ENCODE measurements around the gene RORC. TPM values are rescaled to one million over a fixed set of nuclear protein-coding genes. Genes with fewer than 3 reads are reported as not detected.

The RORC gene
- total and polyA plus RNA-seq, 2 of the 8 experiments (the other 6 are each of a cell fraction or from before 2014, with no cell fraction given), result 0.44 to 0.54 TPM

- H3K79me1 ChIP-seq (ENCODE audit: low read depth, low read length), result no peaks in the 10 kb centered on the region
- H3K4me3 ChIP-seq (ENCODE audit: extremely low read depth in 1 of 4, insufficient read depth in 2 of 4, low read depth in 3 of 4, low read length in 4 of 4), result no peak overlapping the region
- no peak overlapping the region for H4K8ac ChIP-seq (ENCODE audit: extremely low read depth, insufficient read depth, low read length)
- no peak overlapping the region for H4K91ac ChIP-seq (replicated peaks; ENCODE audit: insufficient read length, low read length)
- H3K23me2 ChIP-seq (ENCODE audit: low read depth, low read length), result no peaks in the 10 kb centered on the region
- H3K4ac ChIP-seq (replicated peaks; ENCODE audit: insufficient read length, low read depth, low read length), result no peak overlapping the region
- H3K36me3 ChIP-seq (ENCODE audit: control insufficient read depth in 2 of 4, insufficient read depth in 4 of 4, low read length in 3 of 4), result no peaks in the 10 kb centered on the region
- ChIA-PET POLR2A (ENCODE audit: partially characterized antibody) (interaction anchor here (1.2 to 3.2 kb wide), 2 partner anchors 15 to 57 kb away, joined by 4 to 19 read pairs; partner anchors contain the start of gene C2CD4D), CTCF (ENCODE audit: partially characterized antibody) (interaction anchor here (1.4 kb wide), 1 partner anchor 24 kb away, joined by 3 read pairs; no protein-coding TSS in a partner anchor)
- H3K79me2 ChIP-seq (ENCODE audit: control insufficient read depth in 1 of 2, insufficient read depth in 2 of 2, low read length in 2 of 2), result no peaks in the 10 kb centered on the region
- H3K4me2 ChIP-seq (ENCODE audit: insufficient read depth in 1 of 2, low read depth in 2 of 2, low read length in 2 of 2), result no peak overlapping the region
- H4K5ac ChIP-seq (ENCODE audit: insufficient read length, low read depth, low read length), result no peak overlapping the region
- no peak for DNase-seq (ENCODE audit: low read depth in 1 of 2, low spot score in 2 of 2)
- H3K56ac ChIP-seq (replicated peaks; ENCODE audit: insufficient read length, low read depth, low read length), result no peak overlapping the region
- 80% methylated on average over 7 of the region's 7 CpGs; no CpG with 5 or more reads in 1 of the 2 experiments for WGBS, 2 experiments (ENCODE audit: extremely low coverage in 1 of 2, insufficient coverage in 1 of 2, insufficient read length in 1 of 2, insufficient replicate concordance in 2 of 2, low coverage in 1 of 2, low lambda C conversion rate in 2 of 2, missing lambda C conversion rate in 1 of 2)
- no peaks in the 10 kb centered on the region for H3K9me3 ChIP-seq (ENCODE audit: insufficient read depth in 2 of 2, low read depth in 1 of 2, low read length in 1 of 2)
- no peak overlapping the region for H2BK15ac ChIP-seq (ENCODE audit: low read length)
- H2BK5ac ChIP-seq (ENCODE audit: low read depth, low read length), result no peak overlapping the region
- H2AK5ac ChIP-seq (ENCODE audit: low read depth, low read length), result no peak overlapping the region
- FAIRE-seq, result no peak
- no peak overlapping the region for H3K23ac ChIP-seq (ENCODE audit: insufficient read length)
- TF ChIP-seq BACH1 (IDR thresholded peaks at IDR 0.05; ENCODE audit: low read length) (no peak), SUZ12 (IDR thresholded peaks at IDR 0.05; ENCODE audit: low read length) (no peak), BCL11A (IDR thresholded peaks at IDR 0.05; ENCODE audit: low read depth in 2 of 2, low read length in 2 of 2) (no peak), RNF2 (IDR thresholded peaks at IDR 0.05; ENCODE audit: borderline replicate concordance, low read depth, low read length, missing control alignments, poor library complexity, severe bottlenecking) (no peak), PHF8 (conservative IDR thresholded peaks at IDR 0.05; ENCODE audit: low read depth, low read length) (no peak), ATF3 (IDR thresholded peaks at IDR 0.05; ENCODE audit: insufficient read depth, low read depth, low read length) (no peak), SP2 (IDR thresholded peaks at IDR 0.05; ENCODE audit: low read length) (no peak), BRCA1 (IDR thresholded peaks at IDR 0.05; ENCODE audit: low read depth, low read length) (no peak), POU5F1 (IDR thresholded peaks at IDR 0.05; ENCODE audit: low read depth, low read length) (no peak), TAF7 (optimal IDR thresholded peaks at IDR 0.05; ENCODE audit: borderline replicate concordance, low read depth, low read length) (no peak), EZH2 (IDR thresholded peaks at IDR 0.05; ENCODE audit: low read depth, low read length, severe bottlenecking) (no peak), HDAC6 (IDR thresholded peaks at IDR 0.05; ENCODE audit: low read depth, low read length) (no peak)
- H3K4me1 ChIP-seq (replicated peaks in 1 of 4; ENCODE audit: control insufficient read depth in 3 of 4, insufficient read depth in 4 of 4, low read length in 3 of 4), result no peaks in the 10 kb centered on the region
- H3K9ac ChIP-seq (replicated peaks in 1 of 4; ENCODE audit: extremely low read depth in 1 of 4, low read depth in 3 of 4, low read length in 3 of 4), result no peak overlapping the region
- peaks cover 0 to 1% of the 10 kb centered on the region in 2 experiments for H4K20me1 ChIP-seq (replicated peaks in 1 of 2; ENCODE audit: control insufficient read depth in 1 of 2, insufficient read depth in 2 of 2, low read length in 2 of 2)
- H2AFZ ChIP-seq (ENCODE audit: low read length), result no peak overlapping the region
- no peak overlapping the region for H3K18ac ChIP-seq (ENCODE audit: extremely low read depth, low read length)
- H2BK12ac ChIP-seq (ENCODE audit: low read depth, low read length), result no peak overlapping the region
- H2BK20ac ChIP-seq (ENCODE audit: low read length), result no peak overlapping the region
- H2BK120ac ChIP-seq (replicated peaks; ENCODE audit: low read depth, low read length), result no peak overlapping the region
- peaks cover 12 to 26% (median 22%) of the 10 kb centered on the region in 4 experiments for H3K27me3 ChIP-seq (replicated peaks in 1 of 4; ENCODE audit: control insufficient read depth in 3 of 4, extremely low read depth in 1 of 4, insufficient read depth in 3 of 4, low read length in 3 of 4)
- no peak overlapping the region for H3K27ac ChIP-seq (ENCODE audit: low read depth, low read length)
- H3K14ac ChIP-seq (ENCODE audit: insufficient read length), result no peak overlapping the region
Observed at GRCh38 chr1:151854658-151855057, 23.1 kb upstream of the RORC start.

Measured in H1 (cell line).